ENCODE measurements around the gene SLC38A10. TPM values are rescaled to one million over a fixed set of nuclear protein-coding genes. Genes with fewer than 3 reads are reported as not detected.

Gene SLC38A10
- total and polyA plus RNA-seq, 4 experiments from 2014 or later: 49.0 to 113 (median 90.7) TPM

GRCh38 chr17:81323411-81323868 is 28.3 kb upstream of the SLC38A10 start:
- Mint-ChIP-seq H3K4me3 (no peak overlapping the region), H3K27ac (no peak overlapping the region), H3K4me1 (no peaks in the 10 kb centered on the region), H3K36me3 (no peaks in the 10 kb centered on the region), H3K9me3 (no peaks in the 10 kb centered on the region), H3K27me3 (peaks cover 0 to 2% of the 10 kb centered on the region in 2 donors)
- H3K4me3 ChIP-seq (ENCODE audit: low read length in 2 of 2): no peak overlapping the region
- H3K4me1 ChIP-seq (ENCODE audit: insufficient read depth, low read length): no peaks in the 10 kb centered on the region
- ChIA-PET POLR2A (ENCODE audit: partially characterized antibody) (interaction anchor here (1.1 kb wide), 1 partner anchor 28 kb away, joined by 3 read pairs; the partner anchor contains the start of gene SLC38A10), CTCF (ENCODE audit: partially characterized antibody) (no interaction called here)
- no peak for DNase-seq
- H3K36me3 ChIP-seq (ENCODE audit: insufficient read depth, low read length): no peaks in the 10 kb centered on the region
- no peak overlapping the region for H3K27ac ChIP-seq (ENCODE audit: low read depth, low read length)
- H3K9me3 ChIP-seq (ENCODE audit: control insufficient read depth in 1 of 2, low read length in 2 of 2): no peaks in the 10 kb centered on the region
- H3K27me3 ChIP-seq (ENCODE audit: insufficient read depth, low read length): no peaks in the 10 kb centered on the region
- intact Hi-C loops (cut with micrococcal nuclease): no loop called here

DNA sequence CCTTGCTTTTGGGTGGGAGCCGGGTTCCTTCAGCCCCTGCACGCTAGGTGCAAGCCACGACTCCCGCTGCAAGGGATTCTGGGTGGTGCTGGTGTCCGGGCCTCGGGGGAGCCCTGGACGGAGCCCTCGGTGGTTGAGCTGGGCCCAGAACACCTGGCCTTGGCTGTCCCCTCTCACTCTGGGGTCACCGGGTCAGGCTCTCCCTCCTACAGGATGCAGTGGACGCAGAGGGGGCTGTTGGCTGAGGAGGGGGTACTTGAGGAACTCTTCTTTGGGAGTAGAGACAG is 27.9 kb upstream of the SLC38A10 start:
- POLR2A ChIA-PET (ENCODE audit: partially characterized antibody): interaction anchor here (1.1 kb wide), 1 partner anchor 28 kb away, joined by 3 read pairs; the partner anchor contains the start of gene SLC38A10
- H3K27ac ChIP-seq (ENCODE audit: low read depth, low read length): no peak overlapping the region
- H3K4me3 ChIP-seq (ENCODE audit: low read length in 2 of 2): no peak overlapping the region
- no peaks in the 10 kb centered on the region for H3K9me3 ChIP-seq (ENCODE audit: control insufficient read depth in 1 of 2, low read length in 2 of 2)
- Mint-ChIP-seq H3K9me3 (no peaks in the 10 kb centered on the region), H3K36me3 (no peaks in the 10 kb centered on the region), H3K4me3 (no peak overlapping the region), H3K4me1 (no peaks in the 10 kb centered on the region), H3K27ac (no peak overlapping the region), H3K27me3 (peaks cover 0 to 2% of the 10 kb centered on the region in 2 donors)
- no peak for DNase-seq
- no peaks in the 10 kb centered on the region for H3K27me3 ChIP-seq (ENCODE audit: insufficient read depth, low read length)
- no peaks in the 10 kb centered on the region for H3K4me1 ChIP-seq (ENCODE audit: insufficient read depth, low read length)
- CTCF ChIA-PET (ENCODE audit: partially characterized antibody): no interaction called here
- H3K36me3 ChIP-seq (ENCODE audit: insufficient read depth, low read length): no peaks in the 10 kb centered on the region
- intact Hi-C loops (cut with micrococcal nuclease): no loop called here

DNA sequence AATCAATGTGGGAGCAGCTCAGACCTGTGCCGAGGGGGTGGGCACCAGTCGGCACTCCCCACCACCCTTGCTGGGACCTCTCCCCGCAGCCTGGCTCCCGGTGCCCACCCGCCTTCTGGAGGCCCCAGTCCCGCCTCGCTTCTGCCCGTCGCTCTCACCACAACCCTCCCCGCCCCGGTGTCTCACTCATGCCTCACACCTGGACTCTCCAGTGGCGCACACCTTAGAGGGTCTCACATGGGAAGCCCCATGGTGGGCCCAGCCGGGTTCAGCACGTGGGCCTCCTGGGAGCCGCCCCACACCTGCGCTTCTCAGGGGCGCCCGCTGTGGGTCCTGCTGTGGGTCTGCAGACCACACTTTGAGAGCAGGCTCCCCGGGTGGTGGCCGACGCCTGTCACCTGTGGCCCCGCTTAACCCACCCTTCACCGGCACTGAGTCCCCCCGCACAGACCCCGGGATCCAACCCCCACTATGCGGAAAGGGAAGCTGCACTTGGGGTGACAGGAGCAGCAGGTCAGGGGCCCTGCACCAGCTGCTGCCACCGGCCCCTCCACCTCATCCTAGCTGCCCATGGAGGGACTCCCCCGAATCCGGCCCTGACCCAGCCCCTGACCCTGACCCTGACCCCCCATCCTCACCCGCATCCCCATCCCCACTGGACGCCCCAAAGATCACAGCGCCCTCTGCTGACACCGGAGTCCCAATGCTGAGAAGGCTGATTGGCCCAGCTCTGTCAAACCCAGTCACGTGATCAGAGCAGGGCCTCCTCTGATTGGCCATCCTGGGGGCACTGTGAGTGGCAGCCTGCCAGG is 27.4 kb upstream of the SLC38A10 start:
- peak in 4 of 5 donors; percentile 29 to 49 (median 40) for DNase-seq
- no peaks in the 10 kb centered on the region for H3K4me1 Mint-ChIP-seq
- no peaks in the 10 kb centered on the region for H3K9me3 Mint-ChIP-seq
- no peaks in the 10 kb centered on the region for H3K27me3 ChIP-seq (ENCODE audit: insufficient read depth, low read length)
- POLR2A ChIA-PET (ENCODE audit: partially characterized antibody): interaction anchor here (1.1 kb wide), 1 partner anchor 27 kb away, joined by 3 read pairs; the partner anchor contains the start of gene SLC38A10
- no peak overlapping the region for H3K27ac ChIP-seq (ENCODE audit: low read depth, low read length)
- H3K4me1 ChIP-seq (ENCODE audit: insufficient read depth, low read length): no peaks in the 10 kb centered on the region
- H3K36me3 ChIP-seq (ENCODE audit: insufficient read depth, low read length): no peaks in the 10 kb centered on the region
- H3K27me3 Mint-ChIP-seq: peaks cover 0 to 2% of the 10 kb centered on the region in 2 donors
- no peaks in the 10 kb centered on the region for H3K9me3 ChIP-seq (ENCODE audit: control insufficient read depth in 1 of 2, low read length in 2 of 2)
- H3K4me3 Mint-ChIP-seq: no peak overlapping the region
- no peak overlapping the region for H3K4me3 ChIP-seq (ENCODE audit: low read length in 2 of 2)
- CTCF ChIA-PET (ENCODE audit: partially characterized antibody): interaction anchor here (0.6 kb wide), 1 partner anchor 70 kb away, joined by 3 read pairs; no protein-coding TSS in a partner anchor
- intact Hi-C loops (cut with micrococcal nuclease): no loop called here
- H3K36me3 Mint-ChIP-seq: no peaks in the 10 kb centered on the region
- no peak overlapping the region for H3K27ac Mint-ChIP-seq

GRCh38 chr17:81317961-81318605 is 23.0 kb upstream of the SLC38A10 start:
- Histone ChIP-seq H3K27ac (ENCODE audit: low read depth, low read length) (no peak overlapping the region), H3K27me3 (ENCODE audit: insufficient read depth, low read length) (no peaks in the 10 kb centered on the region), H3K36me3 (ENCODE audit: insufficient read depth, low read length) (no peaks in the 10 kb centered on the region), H3K9me3 (ENCODE audit: control insufficient read depth in 1 of 2, low read length in 2 of 2) (no peaks in the 10 kb centered on the region), H3K4me1 (ENCODE audit: insufficient read depth, low read length) (no peaks in the 10 kb centered on the region), H3K4me3 (ENCODE audit: low read length in 2 of 2) (no peak overlapping the region)
- ChIA-PET CTCF (ENCODE audit: partially characterized antibody) (no interaction called here), POLR2A (ENCODE audit: partially characterized antibody) (no interaction called here)
- H3K27ac Mint-ChIP-seq: no peak overlapping the region
- no peaks in the 10 kb centered on the region for H3K4me1 Mint-ChIP-seq
- H3K36me3 Mint-ChIP-seq: no peaks in the 10 kb centered on the region
- peaks cover 0 to 2% (median 0%) of the 10 kb centered on the region in 8 donors for H3K9me3 Mint-ChIP-seq
- peaks cover 2 to 5% of the 10 kb centered on the region in 2 donors for H3K27me3 Mint-ChIP-seq
- intact Hi-C loops (cut with micrococcal nuclease): no loop called here
- DNase-seq: peak in 1 of 5 donors; percentile 23
- H3K4me3 Mint-ChIP-seq: no peak overlapping the region

GRCh38 chr17:81317530-81317821 is 22.4 kb upstream of the SLC38A10 start:
- peaks cover 0 to 2% (median 0%) of the 10 kb centered on the region in 8 donors for H3K9me3 Mint-ChIP-seq
- no peak overlapping the region for H3K27ac Mint-ChIP-seq
- no peaks in the 10 kb centered on the region for H3K4me1 Mint-ChIP-seq
- Histone ChIP-seq H3K36me3 (ENCODE audit: insufficient read depth, low read length) (no peaks in the 10 kb centered on the region), H3K4me1 (ENCODE audit: insufficient read depth, low read length) (no peaks in the 10 kb centered on the region), H3K4me3 (ENCODE audit: low read length in 2 of 2) (no peak overlapping the region), H3K9me3 (ENCODE audit: control insufficient read depth in 1 of 2, low read length in 2 of 2) (no peaks in the 10 kb centered on the region), H3K27ac (ENCODE audit: low read depth, low read length) (no peak overlapping the region), H3K27me3 (ENCODE audit: insufficient read depth, low read length) (no peaks in the 10 kb centered on the region)
- intact Hi-C loops (cut with micrococcal nuclease): no loop called here
- ChIA-PET POLR2A (ENCODE audit: partially characterized antibody) (no interaction called here), CTCF (ENCODE audit: partially characterized antibody) (no interaction called here)
- H3K27me3 Mint-ChIP-seq: peaks cover 2 to 5% of the 10 kb centered on the region in 2 donors
- H3K36me3 Mint-ChIP-seq: no peaks in the 10 kb centered on the region
- H3K4me3 Mint-ChIP-seq: no peak overlapping the region
- no peak for DNase-seq

GRCh38 chr17:81315885-81316391 is 20.8 kb upstream of the SLC38A10 start:
- H3K27me3 ChIP-seq (ENCODE audit: insufficient read depth, low read length): no peaks in the 10 kb centered on the region
- POLR2A ChIA-PET (ENCODE audit: partially characterized antibody): no interaction called here

GRCh38 chr17:81315129-81315884 is 20.2 kb upstream of the SLC38A10 start:
- ChIA-PET POLR2A (ENCODE audit: partially characterized antibody) (no interaction called here), CTCF (ENCODE audit: partially characterized antibody) (no interaction called here)
- intact Hi-C loops (cut with micrococcal nuclease): no loop called here
- H3K4me3 ChIP-seq (ENCODE audit: low read length in 2 of 2): no peak overlapping the region
- H3K9me3 ChIP-seq (ENCODE audit: control insufficient read depth in 1 of 2, low read length in 2 of 2): no peaks in the 10 kb centered on the region
- H3K36me3 ChIP-seq (ENCODE audit: insufficient read depth, low read length): no peaks in the 10 kb centered on the region
- Mint-ChIP-seq H3K36me3 (no peaks in the 10 kb centered on the region), H3K27ac (no peak overlapping the region), H3K9me3 (peaks cover 0 to 2% (median 0%) of the 10 kb centered on the region in 8 donors), H3K4me3 (no peak overlapping the region), H3K4me1 (no peaks in the 10 kb centered on the region), H3K27me3 (peaks cover 2 to 11% of the 10 kb centered on the region in 2 donors)
- no peaks in the 10 kb centered on the region for H3K27me3 ChIP-seq (ENCODE audit: insufficient read depth, low read length)
- H3K27ac ChIP-seq (ENCODE audit: low read depth, low read length): no peak overlapping the region
- H3K4me1 ChIP-seq (ENCODE audit: insufficient read depth, low read length): no peaks in the 10 kb centered on the region
- no peak for DNase-seq

More at GRCh38 chr17:81315885-81316391, 20.8 kb upstream of the SLC38A10 start:
- no peak for DNase-seq
- Histone ChIP-seq H3K27ac (ENCODE audit: low read depth, low read length) (no peak overlapping the region), H3K4me3 (ENCODE audit: low read length in 2 of 2) (no peak overlapping the region), H3K9me3 (ENCODE audit: control insufficient read depth in 1 of 2, low read length in 2 of 2) (no peaks in the 10 kb centered on the region), H3K36me3 (ENCODE audit: insufficient read depth, low read length) (no peaks in the 10 kb centered on the region), H3K4me1 (ENCODE audit: insufficient read depth, low read length) (no peaks in the 10 kb centered on the region)
- CTCF ChIA-PET (ENCODE audit: partially characterized antibody): no interaction called here
- H3K4me3 Mint-ChIP-seq: no peak overlapping the region
- intact Hi-C loops (cut with micrococcal nuclease): no loop called here
- no peak overlapping the region for H3K27ac Mint-ChIP-seq
- no peaks in the 10 kb centered on the region for H3K4me1 Mint-ChIP-seq
- no peaks in the 10 kb centered on the region for H3K36me3 Mint-ChIP-seq
- H3K27me3 Mint-ChIP-seq: peaks cover 3 to 7% of the 10 kb centered on the region in 2 donors
- H3K9me3 Mint-ChIP-seq: peaks cover 0 to 2% (median 0%) of the 10 kb centered on the region in 8 donors
